Astrocyte (in vitro differentiated cells and primary cell): ENCODE data around the gene AGTRAP. TPM values are rescaled to one million over a fixed set of nuclear protein-coding genes. Genes with fewer than 3 reads are reported as not detected.

Experiments
- DNase-seq: peaks from one replicate; pipeline ENCODE4 v3.0.0-alpha.2; 2010; ENCODE audit warnings: low read depth
- FAIRE-seq: peaks from 2 replicates; lab custom pipeline; 2011; peaks lifted over from hg19 to GRCh38; lab: Jason Lieb, UNC
- H2AFZ ChIP-seq: 2 replicates; pipeline ENCODE4 v1.6.0; 2012; ENCODE audit warnings: low read depth, low read length, inconsistent platforms
- H3K27ac ChIP-seq: 2 replicates; pipeline ENCODE4 v1.5.1; 2011; ENCODE audit warnings: low read depth, low read length, inconsistent platforms
- H3K27me3 ChIP-seq: 2 replicates; pipeline ENCODE4 v1.6.0; 2011; ENCODE audit warnings: low read length, inconsistent platforms; ENCODE audit not compliant: insufficient read depth
- H3K36me3 ChIP-seq: 2 replicates; pipeline ENCODE4 v1.5.1; 2011; ENCODE audit warnings: low read length, inconsistent platforms; ENCODE audit not compliant: insufficient read depth
- H3K4me1 ChIP-seq: 2 replicates; pipeline ENCODE4 v1.5.1; 2011; ENCODE audit warnings: low read length, inconsistent platforms; ENCODE audit not compliant: insufficient read depth
- H3K4me2 ChIP-seq: 2 replicates; pipeline ENCODE4 v1.6.0; 2012; ENCODE audit warnings: low read length, inconsistent platforms
- H3K4me3 ChIP-seq: 2 replicates; pipeline ENCODE4 v1.5.1; 2011; ENCODE audit warnings: low read depth, mild to moderate bottlenecking, low read length, inconsistent platforms; ENCODE audit not compliant: insufficient read depth
- H3K79me2 ChIP-seq: 2 replicates; pipeline ENCODE4 v1.6.0; 2012; ENCODE audit warnings: mild to moderate bottlenecking, low read length, inconsistent platforms; ENCODE audit not compliant: insufficient read depth
- H3K9ac ChIP-seq: 2 replicates; pipeline ENCODE4 v1.6.0; 2012; ENCODE audit warnings: mild to moderate bottlenecking, low read length, inconsistent platforms
- H3K9me3 ChIP-seq: 2 replicates; pipeline ENCODE4 v1.5.1; 2012; ENCODE audit warnings: low read depth, mild to moderate bottlenecking, low read length, inconsistent platforms; ENCODE audit not compliant: insufficient read depth
- H4K20me1 ChIP-seq: 2 replicates; pipeline ENCODE4 v1.6.0; 2012; ENCODE audit warnings: low read length, inconsistent platforms; ENCODE audit not compliant: insufficient read depth
- H3K27ac Mint-ChIP-seq: one replicate; pipeline ENCODE4 v1.8.0; 2021; ENCODE audit warnings: mild to moderate bottlenecking, mixed read lengths; ENCODE audit not compliant: unreplicated experiment
- H3K27me3 Mint-ChIP-seq: one replicate; pipeline ENCODE4 v1.8.0; 2021; ENCODE audit warnings: low read depth, mixed read lengths; ENCODE audit not compliant: unreplicated experiment
- H3K36me3 Mint-ChIP-seq: one replicate; pipeline ENCODE4 v1.8.0; 2021; ENCODE audit warnings: low read depth, mixed read lengths; ENCODE audit not compliant: unreplicated experiment
- H3K4me1 Mint-ChIP-seq: one replicate; pipeline ENCODE4 v1.8.0; 2021; ENCODE audit warnings: low read depth, mixed read lengths; ENCODE audit not compliant: unreplicated experiment
- H3K4me3 Mint-ChIP-seq: one replicate; pipeline ENCODE4 v1.8.0; 2021; ENCODE audit warnings: mild to moderate bottlenecking, moderate library complexity, mixed read lengths; ENCODE audit not compliant: unreplicated experiment
- H3K9me3 Mint-ChIP-seq: one replicate; pipeline ENCODE4 v1.8.0; 2021; ENCODE audit warnings: mild to moderate bottlenecking, mixed read lengths; ENCODE audit not compliant: unreplicated experiment
- CTCF ChIP-seq: IDR thresholded peaks from 2 replicates; pipeline ENCODE4 v1.5.1; 2011; ENCODE audit warnings: low read depth, mild to moderate bottlenecking, inconsistent platforms, low read length, moderate library complexity; ENCODE audit not compliant: insufficient read depth
- EZH2 ChIP-seq: IDR thresholded peaks from 2 replicates; pipeline ENCODE4 v1.6.1; 2012; ENCODE audit warnings: mild to moderate bottlenecking, low read length, inconsistent platforms; ENCODE audit not compliant: insufficient read depth
- total RNA-seq: library from RNA; stranded (reverse); gene quantifications from 2 replicates; pipeline ENCODE4 v1.2.1, GENCODE V29; 2021

AGTRAP gene
- total RNA-seq, 1 donor from 2014 or later, result 38.7 TPM

GRCh38 chr1:11768821-11769220 is 32.9 kb downstream of the AGTRAP start:
- FAIRE-seq (no peak), DNase-seq (no peak)
- H3K4me1 Mint-ChIP-seq, result no peaks in the 10 kb centered on the region
- Histone ChIP-seq H3K4me3 (no peak overlapping the region), H2AFZ (no peak overlapping the region), H3K36me3 (no peaks in the 10 kb centered on the region), H3K4me2 (no peak overlapping the region), H3K79me2 (no peaks in the 10 kb centered on the region), H3K4me1 (no peaks in the 10 kb centered on the region), H3K27me3 (peaks cover 8% of the 10 kb centered on the region), H4K20me1 (no peaks in the 10 kb centered on the region), H3K9me3 (no peaks in the 10 kb centered on the region), H3K9ac (no peak overlapping the region), H3K27ac (no peak overlapping the region)
- no peaks in the 10 kb centered on the region for H3K9me3 Mint-ChIP-seq
- TF ChIP-seq CTCF, result no peak
- TF ChIP-seq EZH2, result no peak
- H3K27me3 Mint-ChIP-seq, result peaks cover 19% of the 10 kb centered on the region
- H3K27ac Mint-ChIP-seq, result no peak overlapping the region
- no peak overlapping the region for H3K4me3 Mint-ChIP-seq
- H3K36me3 Mint-ChIP-seq, result no peaks in the 10 kb centered on the region

GRCh38 chr1:11769274-11769673 is 33.3 kb downstream of the AGTRAP start:
- Mint-ChIP-seq H3K27me3 (peaks cover 16% of the 10 kb centered on the region), H3K4me1 (no peaks in the 10 kb centered on the region), H3K9me3 (no peaks in the 10 kb centered on the region), H3K27ac (no peak overlapping the region), H3K4me3 (no peak overlapping the region), H3K36me3 (no peaks in the 10 kb centered on the region)
- TF ChIP-seq CTCF (no peak), EZH2 (no peak)
- H2AFZ ChIP-seq, result no peak overlapping the region
- H3K9ac ChIP-seq, result no peak overlapping the region
- DNase-seq, result no peak
- H3K9me3 ChIP-seq, result no peaks in the 10 kb centered on the region
- H3K36me3 ChIP-seq, result no peaks in the 10 kb centered on the region
- no peak overlapping the region for H3K27ac ChIP-seq
- H4K20me1 ChIP-seq, result no peaks in the 10 kb centered on the region
- peaks cover 8% of the 10 kb centered on the region for H3K27me3 ChIP-seq
- H3K79me2 ChIP-seq, result no peaks in the 10 kb centered on the region
- H3K4me2 ChIP-seq, result no peak overlapping the region
- H3K4me1 ChIP-seq, result no peaks in the 10 kb centered on the region
- H3K4me3 ChIP-seq, result no peak overlapping the region
- no peak for FAIRE-seq

- Histone ChIP-seq H3K4me3 (no peak overlapping the region), H4K20me1 (no peaks in the 10 kb centered on the region), H2AFZ (no peak overlapping the region), H3K9ac (no peak overlapping the region), H3K79me2 (no peaks in the 10 kb centered on the region), H3K4me2 (no peak overlapping the region), H3K27ac (no peak overlapping the region), H3K4me1 (no peaks in the 10 kb centered on the region), H3K27me3 (peaks cover 8% of the 10 kb centered on the region), H3K9me3 (no peaks in the 10 kb centered on the region), H3K36me3 (no peaks in the 10 kb centered on the region)
- no peaks in the 10 kb centered on the region for H3K9me3 Mint-ChIP-seq
- peaks cover 21% of the 10 kb centered on the region for H3K27me3 Mint-ChIP-seq
- DNase-seq (no peak), FAIRE-seq (no peak)
- no peak overlapping the region for H3K27ac Mint-ChIP-seq
- H3K4me3 Mint-ChIP-seq, result no peak overlapping the region
- H3K4me1 Mint-ChIP-seq, result no peaks in the 10 kb centered on the region
- H3K36me3 Mint-ChIP-seq, result no peaks in the 10 kb centered on the region
- TF ChIP-seq EZH2 (no peak), CTCF (no peak)
These were observed 34.1 kb downstream of the AGTRAP start for GRCh38 chr1:11770011-11770410.
